Left lobe of liver (tissue), 2 donors: Measurements from ENCODE around the gene LYSMD2. TPM values are rescaled to one million over a fixed set of nuclear protein-coding genes. Genes with fewer than 3 reads are reported as not detected.
"Not testable (repeated sequence)": the region's sequence is repeated elsewhere in the genome, so short reads cannot be mapped to it uniquely, and the experiment has no call there.

Experiments used
- ATAC-seq: fragments of 200-7000 bp; cut with Tn5 transposase; one replicate; pipeline ENCODE4 v1.9.1; 2020; ENCODE audit warnings: mild to moderate bottlenecking, moderate library complexity
- DNase-seq: peaks from one replicate; pipeline ENCODE4 v3.0.0-alpha.2; 2020; ENCODE audit warnings: low spot score
- total RNA-seq: library from RNA; stranded (reverse); gene quantifications from one replicate; pipeline ENCODE4 v1.2.1, GENCODE V29; 2021
- donor health status: DM: no; HTN: no; CAD: no; lungs with moderate emphysema.
- donor health status: DM: no; HTN: yes; CAD: no.

LYSMD2 gene, protein sequence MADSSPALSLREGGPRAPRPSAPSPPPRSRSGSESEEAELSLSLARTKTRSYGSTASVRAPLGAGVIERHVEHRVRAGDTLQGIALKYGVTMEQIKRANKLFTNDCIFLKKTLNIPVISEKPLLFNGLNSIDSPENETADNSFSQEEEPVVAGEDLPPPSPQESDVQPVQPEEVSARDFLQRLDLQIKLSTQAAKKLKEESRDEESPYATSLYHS
- 4.8 TPM for total RNA-seq

DNA sequence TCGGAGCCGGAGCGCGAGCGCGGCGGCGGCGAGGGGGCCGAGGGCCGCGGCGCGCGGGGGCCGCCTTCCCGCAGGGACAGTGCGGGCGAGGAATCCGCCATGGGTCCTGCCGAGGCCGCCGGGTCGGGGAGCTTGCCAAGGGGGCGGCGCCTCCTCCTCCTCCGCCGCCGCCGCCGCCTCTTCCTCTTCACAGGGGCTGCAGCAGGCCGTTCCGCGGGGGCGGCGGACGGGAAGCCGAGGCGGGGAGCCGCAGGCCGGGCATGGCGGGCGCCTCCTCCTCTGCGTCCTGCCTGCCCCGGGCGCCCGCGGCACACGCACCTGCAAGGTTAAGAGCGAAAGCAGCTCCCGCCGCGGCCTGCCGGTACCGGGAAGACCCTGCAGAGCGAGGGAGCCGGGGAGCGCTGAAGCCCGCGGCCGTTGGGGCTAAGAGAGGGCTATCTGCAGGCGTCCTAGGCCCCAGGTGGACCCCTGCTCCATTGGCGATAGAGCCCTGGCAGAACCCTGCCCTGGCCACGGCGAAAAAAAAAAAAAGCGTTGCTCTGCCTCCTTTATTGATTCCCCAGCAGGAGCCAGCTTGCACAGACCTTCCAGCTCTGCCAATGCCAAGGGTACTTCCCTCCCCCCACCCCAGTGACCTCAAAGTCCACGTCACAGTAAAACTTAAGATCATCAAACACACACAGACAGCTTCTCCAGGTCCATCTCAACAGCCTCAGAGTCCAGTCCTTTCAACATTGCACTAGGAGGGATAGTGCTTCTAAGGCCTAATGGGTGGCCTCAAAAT, at the start of gene LYSMD2:
Gene LYSMD2 (minus strand): TSS at position 134 of the 784 bp plus-strand sequence. CDS start 33 bp downstream, at position 101.
- ATAC-seq (peak; percentile 93), DNase-seq (peak; percentile 86)

DNA sequence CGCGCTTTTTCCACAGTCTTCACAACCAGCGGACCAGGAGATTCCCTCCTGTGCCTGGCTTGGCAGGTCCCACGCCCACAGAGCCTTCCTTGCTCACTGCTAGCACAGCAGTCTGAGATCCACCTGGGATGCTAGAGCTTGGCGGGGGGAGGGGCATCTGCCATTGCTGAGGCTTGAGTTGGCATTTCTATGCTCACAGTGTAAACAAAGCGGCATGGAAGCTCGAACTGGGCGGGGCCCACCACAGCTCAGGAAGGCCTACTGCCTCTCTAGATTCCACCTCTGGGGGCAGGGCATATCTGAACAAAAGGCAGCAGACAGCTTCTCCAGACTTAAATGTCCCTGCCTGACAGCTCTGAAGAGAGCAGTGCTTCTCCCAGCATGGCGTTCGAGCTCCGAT, 49.7 kb upstream of the LYSMD2 start:
- not testable (repeated sequence) for ATAC-seq

GRCh38 chr15:51783967-51784366, 46.5 kb upstream of the LYSMD2 start:
- ATAC-seq (no peak), DNase-seq (no peak)

More for the DNA sequence above, 49.7 kb upstream of the LYSMD2 start:
- DNase-seq = not testable (repeated sequence)

GRCh38 chr15:51782357-51782896, 45.0 kb upstream of the LYSMD2 start:
- peak; percentile 86 for ATAC-seq
- no peak for DNase-seq

GRCh38 chr15:51781506-51781905, 44.1 kb upstream of the LYSMD2 start:
- no peak for ATAC-seq
- DNase-seq = no peak

- ATAC-seq (no peak), DNase-seq (no peak)
Measured at GRCh38 chr15:51780636-51781035, 43.2 kb upstream of the LYSMD2 start.

- DNase-seq (peak; percentile 65), ATAC-seq (peak; percentile 95)
Measured at GRCh38 chr15:51776952-51777569, 39.6 kb upstream of the LYSMD2 start.

- DNase-seq = peak; percentile 59
Measured at GRCh38 chr15:51775967-51776816, 38.7 kb upstream of the LYSMD2 start.

DNA sequence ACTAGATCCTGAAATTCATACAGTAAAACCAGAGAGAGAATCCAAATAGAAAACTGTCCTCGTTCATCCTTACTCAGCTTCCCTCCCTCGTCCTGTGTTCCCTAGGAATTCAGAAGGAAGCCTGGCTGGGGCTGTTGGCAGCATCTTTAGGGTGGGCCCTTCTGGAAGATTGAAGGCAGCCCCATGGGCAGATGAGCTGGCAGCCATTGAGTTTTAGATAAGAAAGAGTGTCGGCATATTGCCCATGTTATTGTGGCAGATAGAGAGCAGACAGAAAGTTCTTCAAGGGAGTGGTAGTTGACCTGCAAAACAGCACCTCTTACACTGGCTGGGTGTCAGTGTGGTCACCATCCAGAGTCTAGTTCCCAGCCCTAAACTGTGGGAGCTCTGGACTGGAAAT, 37.5 kb upstream of the LYSMD2 start:
- DNase-seq (no peak), ATAC-seq (no peak)

More at GRCh38 chr15:51775967-51776816, 38.7 kb upstream of the LYSMD2 start:
- ATAC-seq = peak; percentile 94

- ATAC-seq = no peak
Measured at GRCh38 chr15:51771773-51772172, 34.3 kb upstream of the LYSMD2 start.

GRCh38 chr15:51770902-51771301, 33.4 kb upstream of the LYSMD2 start:
- no peak for DNase-seq

More at GRCh38 chr15:51771773-51772172, 34.3 kb upstream of the LYSMD2 start:
- no peak for DNase-seq

DNA sequence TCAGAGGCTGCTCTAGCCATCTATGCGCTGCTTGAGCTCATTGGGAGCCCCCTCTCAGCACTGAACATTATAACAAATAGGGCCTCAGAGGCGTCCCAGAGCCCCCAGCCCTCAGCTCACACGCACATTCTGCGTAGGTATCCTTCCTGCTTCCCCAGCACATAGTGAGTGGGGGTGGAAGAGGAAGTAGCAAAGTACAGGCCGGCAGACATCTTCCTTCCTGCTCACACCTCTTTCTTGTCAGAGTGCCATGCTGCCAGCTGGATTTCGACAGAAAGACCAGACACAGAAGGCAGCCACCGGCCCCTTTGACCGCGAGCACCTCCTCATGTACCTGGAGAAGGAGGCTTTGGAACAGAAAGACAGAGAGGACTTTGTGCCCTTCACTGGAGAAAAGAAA, 30.6 kb upstream of the LYSMD2 start:
- DNase-seq (no peak), ATAC-seq (peak; percentile 16)

More at GRCh38 chr15:51770902-51771301, 33.4 kb upstream of the LYSMD2 start:
- no peak for ATAC-seq

GRCh38 chr15:51766341-51766740, 28.9 kb upstream of the LYSMD2 start:
- ATAC-seq = no peak

GRCh38 chr15:51765751-51766150, 28.3 kb upstream of the LYSMD2 start:
- ATAC-seq = no peak
- DNase-seq = no peak

More at GRCh38 chr15:51766341-51766740, 28.9 kb upstream of the LYSMD2 start:
- no peak for DNase-seq

DNA sequence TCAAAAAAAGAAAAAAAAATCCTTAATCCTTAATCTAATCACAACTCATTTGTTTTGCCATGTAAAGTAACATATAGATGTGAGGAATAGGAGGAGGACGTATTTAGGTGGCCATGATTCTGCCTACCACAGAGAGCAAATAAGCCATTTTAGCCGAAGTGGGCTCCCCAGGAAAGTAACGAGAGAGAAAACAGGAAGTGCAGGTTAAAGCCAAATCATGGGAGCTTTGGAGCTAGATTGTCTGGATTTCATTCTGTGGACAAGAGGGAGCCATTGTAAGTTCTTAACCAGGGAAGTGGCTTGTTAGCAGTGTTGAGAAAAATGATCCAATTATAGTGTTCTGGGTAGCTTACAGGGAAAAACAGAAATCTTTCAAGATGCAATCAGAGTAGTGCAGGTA, 23.4 kb upstream of the LYSMD2 start:
- DNase-seq (no peak), ATAC-seq (no peak)

DNA sequence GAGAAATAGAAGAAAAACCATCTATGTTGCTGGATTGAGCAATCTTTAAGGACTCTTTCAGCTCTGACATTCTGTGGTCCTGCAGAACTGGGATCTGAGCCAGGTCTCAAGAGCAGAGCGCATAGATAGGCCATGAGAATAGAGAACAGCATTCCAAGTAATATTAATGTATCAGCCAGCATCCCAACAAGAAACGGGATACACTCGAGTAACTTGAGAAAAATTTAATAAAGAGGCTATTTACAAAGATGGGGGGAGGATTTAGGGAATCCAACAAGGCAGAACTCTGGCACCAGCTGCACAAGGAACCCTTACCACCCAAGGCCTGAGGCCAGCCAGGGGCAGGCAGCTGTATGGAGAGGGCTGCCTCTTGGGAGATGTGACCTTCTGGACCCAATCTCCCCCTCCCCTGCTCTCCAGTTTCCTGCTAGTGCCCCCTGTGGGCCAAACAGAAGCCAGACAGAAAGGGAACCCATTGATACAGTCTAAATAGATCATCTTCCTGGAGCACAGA, 22.2 kb upstream of the LYSMD2 start:
- DNase-seq (no peak), ATAC-seq (no peak)

DNA sequence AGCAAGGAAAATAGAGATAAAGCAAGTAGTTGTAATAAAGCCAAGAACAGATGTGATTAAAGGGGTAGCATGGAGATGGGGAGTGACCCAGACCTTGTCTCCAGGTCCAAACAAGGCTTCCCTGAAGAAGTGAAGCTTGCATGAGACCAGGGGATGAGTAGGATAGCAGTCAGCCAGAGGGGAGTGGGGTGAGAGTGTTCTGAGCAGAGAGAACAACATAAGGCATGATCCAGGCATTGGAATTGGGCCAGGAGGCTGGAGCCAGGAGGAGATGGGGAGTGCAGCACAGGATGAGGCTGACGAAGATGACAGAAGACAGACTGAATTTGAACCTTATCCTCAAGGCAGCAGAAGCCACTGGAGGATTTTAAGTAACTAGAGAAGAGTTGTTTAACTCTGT, 21.2 kb upstream of the LYSMD2 start:
- peak; percentile 39 for ATAC-seq
- no peak for DNase-seq

DNA sequence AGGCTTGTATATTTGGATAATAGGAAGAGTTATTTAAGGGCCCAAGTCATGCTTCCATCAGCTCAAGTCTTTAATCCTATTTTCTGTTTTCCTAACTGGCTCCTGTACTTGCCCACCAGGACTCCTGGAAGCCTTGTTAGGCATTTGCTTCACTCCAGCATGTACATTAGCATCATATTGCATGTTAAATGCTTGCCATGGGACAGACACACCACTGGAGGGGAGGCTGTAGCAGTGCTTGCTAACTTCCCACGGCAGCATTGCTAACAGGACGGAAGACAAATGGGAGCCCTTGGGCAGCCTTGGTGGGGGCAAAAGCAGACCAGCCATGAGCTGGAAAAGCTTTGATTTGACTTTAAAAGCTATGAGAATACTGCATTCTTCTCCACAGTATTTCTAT, 20.0 kb upstream of the LYSMD2 start:
- ATAC-seq = no peak

GRCh38 chr15:51756482-51756881, 19.0 kb upstream of the LYSMD2 start:
- no peak for ATAC-seq
- no peak for DNase-seq

More for the DNA sequence above, 20.0 kb upstream of the LYSMD2 start:
- DNase-seq = no peak

- no peak for DNase-seq
- no peak for ATAC-seq
Measured at GRCh38 chr15:51755790-51756189, 18.3 kb upstream of the LYSMD2 start.
